Astrocyte (in vitro differentiated cells and primary cell): ENCODE measurements around the gene H6PD. TPM values are rescaled to one million over a fixed set of nuclear protein-coding genes. Genes with fewer than 3 reads are reported as not detected.
A peak's percentile ranks its signal among the peaks of the same experiment; 100 is the strongest.

Experiments used
- DNase-seq: peaks from one replicate; pipeline ENCODE4 v3.0.0-alpha.2; 2010; ENCODE audit warnings: low read depth
- FAIRE-seq: peaks from 2 replicates; lab custom pipeline; 2011; peaks lifted over from hg19 to GRCh38; lab: Jason Lieb, UNC
- H2AFZ ChIP-seq: 2 replicates; pipeline ENCODE4 v1.6.0; 2012; ENCODE audit warnings: low read depth, low read length, inconsistent platforms
- H3K27ac ChIP-seq: 2 replicates; pipeline ENCODE4 v1.5.1; 2011; ENCODE audit warnings: low read depth, low read length, inconsistent platforms
- H3K27me3 ChIP-seq: 2 replicates; pipeline ENCODE4 v1.6.0; 2011; ENCODE audit warnings: low read length, inconsistent platforms; ENCODE audit not compliant: insufficient read depth
- H3K36me3 ChIP-seq: 2 replicates; pipeline ENCODE4 v1.5.1; 2011; ENCODE audit warnings: low read length, inconsistent platforms; ENCODE audit not compliant: insufficient read depth
- H3K4me1 ChIP-seq: 2 replicates; pipeline ENCODE4 v1.5.1; 2011; ENCODE audit warnings: low read length, inconsistent platforms; ENCODE audit not compliant: insufficient read depth
- H3K4me2 ChIP-seq: 2 replicates; pipeline ENCODE4 v1.6.0; 2012; ENCODE audit warnings: low read length, inconsistent platforms
- H3K4me3 ChIP-seq: 2 replicates; pipeline ENCODE4 v1.5.1; 2011; ENCODE audit warnings: low read depth, mild to moderate bottlenecking, low read length, inconsistent platforms; ENCODE audit not compliant: insufficient read depth
- H3K79me2 ChIP-seq: 2 replicates; pipeline ENCODE4 v1.6.0; 2012; ENCODE audit warnings: mild to moderate bottlenecking, low read length, inconsistent platforms; ENCODE audit not compliant: insufficient read depth
- H3K9ac ChIP-seq: 2 replicates; pipeline ENCODE4 v1.6.0; 2012; ENCODE audit warnings: mild to moderate bottlenecking, low read length, inconsistent platforms
- H3K9me3 ChIP-seq: 2 replicates; pipeline ENCODE4 v1.5.1; 2012; ENCODE audit warnings: low read depth, mild to moderate bottlenecking, low read length, inconsistent platforms; ENCODE audit not compliant: insufficient read depth
- H4K20me1 ChIP-seq: 2 replicates; pipeline ENCODE4 v1.6.0; 2012; ENCODE audit warnings: low read length, inconsistent platforms; ENCODE audit not compliant: insufficient read depth
- H3K27ac Mint-ChIP-seq: one replicate; pipeline ENCODE4 v1.8.0; 2021; ENCODE audit warnings: mild to moderate bottlenecking, mixed read lengths; ENCODE audit not compliant: unreplicated experiment
- H3K27me3 Mint-ChIP-seq: one replicate; pipeline ENCODE4 v1.8.0; 2021; ENCODE audit warnings: low read depth, mixed read lengths; ENCODE audit not compliant: unreplicated experiment
- H3K36me3 Mint-ChIP-seq: one replicate; pipeline ENCODE4 v1.8.0; 2021; ENCODE audit warnings: low read depth, mixed read lengths; ENCODE audit not compliant: unreplicated experiment
- H3K4me1 Mint-ChIP-seq: one replicate; pipeline ENCODE4 v1.8.0; 2021; ENCODE audit warnings: low read depth, mixed read lengths; ENCODE audit not compliant: unreplicated experiment
- H3K4me3 Mint-ChIP-seq: one replicate; pipeline ENCODE4 v1.8.0; 2021; ENCODE audit warnings: mild to moderate bottlenecking, moderate library complexity, mixed read lengths; ENCODE audit not compliant: unreplicated experiment
- H3K9me3 Mint-ChIP-seq: one replicate; pipeline ENCODE4 v1.8.0; 2021; ENCODE audit warnings: mild to moderate bottlenecking, mixed read lengths; ENCODE audit not compliant: unreplicated experiment
- EZH2 ChIP-seq: IDR thresholded peaks from 2 replicates; pipeline ENCODE4 v1.6.1; 2012; ENCODE audit warnings: mild to moderate bottlenecking, low read length, inconsistent platforms; ENCODE audit not compliant: insufficient read depth
- total RNA-seq: library from RNA; stranded (reverse); gene quantifications from 2 replicates; pipeline ENCODE4 v1.2.1, GENCODE V29; 2021
- TF ChIP-seq, protein P1 (sequence below): IDR thresholded peaks from 2 replicates; pipeline ENCODE4 v1.5.1; 2011; ENCODE audit warnings: low read depth, mild to moderate bottlenecking, inconsistent platforms, low read length, moderate library complexity; ENCODE audit not compliant: insufficient read depth

The H6PD gene
- total RNA-seq, 1 donor from 2014 or later, result 13.9 TPM

DNA sequence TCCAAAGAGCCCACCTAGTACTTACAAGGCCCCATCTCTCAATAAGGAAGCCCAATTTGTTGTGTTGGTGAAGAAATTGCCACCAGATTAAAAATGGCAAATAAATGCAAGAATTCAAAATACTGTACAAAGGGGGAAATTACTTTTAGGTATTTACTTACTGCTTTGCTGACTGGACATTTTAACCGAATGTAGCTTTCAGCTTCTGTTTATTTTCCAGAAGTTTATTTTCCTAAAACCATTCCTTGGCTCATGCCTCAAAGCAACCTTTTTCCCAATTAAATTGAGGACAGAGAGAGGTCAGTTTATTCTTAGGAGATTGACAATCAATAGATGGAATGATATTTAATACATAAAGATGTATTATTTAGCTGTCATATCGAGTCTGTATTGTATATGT lies 47.6 kb upstream of the H6PD start:
- H3K4me2 ChIP-seq, result no peak overlapping the region
- peaks cover 17% of the 10 kb centered on the region for H3K36me3 Mint-ChIP-seq
- H3K36me3 ChIP-seq, result peaks cover 9% of the 10 kb centered on the region
- FAIRE-seq, result no peak
- H3K27me3 ChIP-seq, result no peaks in the 10 kb centered on the region
- H3K9ac ChIP-seq, result no peak overlapping the region
- no peak for DNase-seq
- peaks cover 84% of the 10 kb centered on the region for H3K79me2 ChIP-seq
- peaks cover 48% of the 10 kb centered on the region for H4K20me1 ChIP-seq
- H3K27me3 Mint-ChIP-seq, result no peaks in the 10 kb centered on the region
- peaks cover 13% of the 10 kb centered on the region for H3K4me1 ChIP-seq
- no peak overlapping the region for H3K4me3 Mint-ChIP-seq
- H3K9me3 Mint-ChIP-seq, result no peaks in the 10 kb centered on the region
- no peaks in the 10 kb centered on the region for H3K9me3 ChIP-seq
- H3K27ac ChIP-seq, result no peak overlapping the region
- TF ChIP-seq, protein P1, sequence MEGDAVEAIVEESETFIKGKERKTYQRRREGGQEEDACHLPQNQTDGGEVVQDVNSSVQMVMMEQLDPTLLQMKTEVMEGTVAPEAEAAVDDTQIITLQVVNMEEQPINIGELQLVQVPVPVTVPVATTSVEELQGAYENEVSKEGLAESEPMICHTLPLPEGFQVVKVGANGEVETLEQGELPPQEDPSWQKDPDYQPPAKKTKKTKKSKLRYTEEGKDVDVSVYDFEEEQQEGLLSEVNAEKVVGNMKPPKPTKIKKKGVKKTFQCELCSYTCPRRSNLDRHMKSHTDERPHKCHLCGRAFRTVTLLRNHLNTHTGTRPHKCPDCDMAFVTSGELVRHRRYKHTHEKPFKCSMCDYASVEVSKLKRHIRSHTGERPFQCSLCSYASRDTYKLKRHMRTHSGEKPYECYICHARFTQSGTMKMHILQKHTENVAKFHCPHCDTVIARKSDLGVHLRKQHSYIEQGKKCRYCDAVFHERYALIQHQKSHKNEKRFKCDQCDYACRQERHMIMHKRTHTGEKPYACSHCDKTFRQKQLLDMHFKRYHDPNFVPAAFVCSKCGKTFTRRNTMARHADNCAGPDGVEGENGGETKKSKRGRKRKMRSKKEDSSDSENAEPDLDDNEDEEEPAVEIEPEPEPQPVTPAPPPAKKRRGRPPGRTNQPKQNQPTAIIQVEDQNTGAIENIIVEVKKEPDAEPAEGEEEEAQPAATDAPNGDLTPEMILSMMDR, result no peak
- TF ChIP-seq EZH2, result no peak
- H2AFZ ChIP-seq, result no peak overlapping the region
- no peak overlapping the region for H3K27ac Mint-ChIP-seq
- no peak overlapping the region for H3K4me3 ChIP-seq
- H3K4me1 Mint-ChIP-seq, result peaks cover 5% of the 10 kb centered on the region

DNA sequence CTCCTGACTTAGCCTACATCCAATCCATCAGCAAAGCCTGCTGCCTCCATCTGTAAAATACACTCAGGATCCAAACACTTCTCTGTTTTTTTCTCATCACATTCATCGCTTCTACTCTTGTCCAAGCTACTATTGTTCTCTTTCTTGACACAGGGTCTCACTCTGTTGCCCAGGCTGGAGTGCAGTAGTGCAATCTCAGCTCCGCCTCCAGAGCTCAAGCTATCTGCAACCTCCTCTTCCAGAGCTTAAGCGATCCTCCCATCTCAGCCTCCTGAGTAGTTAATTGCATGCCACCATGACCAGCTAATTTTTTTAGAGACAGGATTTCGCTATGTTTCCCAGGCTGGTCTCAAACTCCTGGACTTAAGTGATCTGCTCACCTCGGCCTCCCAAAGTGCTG lies 44.3 kb upstream of the H6PD start:
- DNase-seq, result no peak
- Histone ChIP-seq H4K20me1 (peaks cover 41% of the 10 kb centered on the region), H3K36me3 (peaks cover 5% of the 10 kb centered on the region), H3K4me3 (no peak overlapping the region), H3K4me2 (no peak overlapping the region), H3K27me3 (no peaks in the 10 kb centered on the region), H3K79me2 (peaks cover 82% of the 10 kb centered on the region), H2AFZ (no peak overlapping the region), H3K9ac (no peak overlapping the region), H3K9me3 (no peaks in the 10 kb centered on the region), H3K27ac (no peak overlapping the region), H3K4me1 (peaks cover 8% of the 10 kb centered on the region)
- H3K36me3 Mint-ChIP-seq, result peaks cover 16% of the 10 kb centered on the region
- H3K9me3 Mint-ChIP-seq, result no peaks in the 10 kb centered on the region
- peaks cover 4% of the 10 kb centered on the region for H3K4me1 Mint-ChIP-seq
- no peaks in the 10 kb centered on the region for H3K27me3 Mint-ChIP-seq
- H3K27ac Mint-ChIP-seq, result no peak overlapping the region
- no peak for FAIRE-seq
- H3K4me3 Mint-ChIP-seq, result no peak overlapping the region
- TF ChIP-seq, protein P1, result no peak
- no peak for TF ChIP-seq EZH2

DNA sequence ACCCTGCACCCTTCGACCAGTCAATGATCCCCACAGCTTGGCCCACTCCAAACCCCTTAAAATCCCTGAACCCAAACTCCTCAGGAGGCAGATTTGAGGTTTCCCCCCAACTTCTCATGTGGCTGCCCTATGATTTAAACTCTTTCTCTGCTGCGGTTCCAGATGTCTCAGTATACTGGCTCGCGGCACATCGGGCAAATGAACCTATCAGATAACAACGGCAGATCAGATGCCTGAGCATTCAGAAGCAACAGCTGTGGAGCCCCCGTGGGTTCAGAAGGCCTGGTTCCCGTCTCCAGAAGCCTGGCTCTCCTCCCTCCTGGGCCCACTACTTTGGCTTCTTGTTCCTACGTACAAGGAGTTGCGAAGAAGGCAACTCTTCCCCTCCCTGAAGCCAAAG lies 43.3 kb upstream of the H6PD start:
- H3K79me2 ChIP-seq, result peaks cover 81% of the 10 kb centered on the region
- peaks cover 16% of the 10 kb centered on the region for H3K4me1 ChIP-seq
- no peak for FAIRE-seq

More for the DNA sequence above, 43.3 kb upstream of the H6PD start:
- H2AFZ ChIP-seq, result no peak overlapping the region
- DNase-seq, result no peak
- Mint-ChIP-seq H3K4me3 (peak overlapping the region; percentile 47), H3K36me3 (peaks cover 14% of the 10 kb centered on the region), H3K4me1 (peaks cover 8% of the 10 kb centered on the region), H3K27ac (no peak overlapping the region), H3K27me3 (no peaks in the 10 kb centered on the region), H3K9me3 (no peaks in the 10 kb centered on the region)
- no peak overlapping the region for H3K9ac ChIP-seq
- no peak overlapping the region for H3K27ac ChIP-seq
- H4K20me1 ChIP-seq, result peaks cover 37% of the 10 kb centered on the region
- TF ChIP-seq, protein P1, result no peak
- no peak for TF ChIP-seq EZH2
- H3K4me2 ChIP-seq, result no peak overlapping the region
- no peaks in the 10 kb centered on the region for H3K27me3 ChIP-seq
- no peak overlapping the region for H3K4me3 ChIP-seq
- peaks cover 9% of the 10 kb centered on the region for H3K36me3 ChIP-seq
- no peaks in the 10 kb centered on the region for H3K9me3 ChIP-seq
